K562 (cell line): ENCODE measurements around the gene ESR2. TPM values are rescaled to one million over a fixed set of nuclear protein-coding genes. Genes with fewer than 3 reads are reported as not detected.

Experiments
- ATAC-seq: fragments of 200-7000 bp; cut with Tn5 transposase; 3 replicates; pipeline ENCODE4 v1.9.1; 2020; ENCODE audit warnings: moderate library complexity
- BruUV-seq: library from RNA; stranded (reverse); fragments of 400-500 nt; replicated peaks from 2 replicates; lab custom pipeline; 2021; lab: Mats Ljungman, UMichigan
- CTCF ChIA-PET: fragments of 300-600 bp; formaldehyde crosslinking; extraction: SDS; loops from one replicate; lab custom pipeline; 2021; ENCODE audit warnings: low intra/inter-chr PET ratio; lab: Yijun Ruan, JAX
- POLR2A ChIA-PET: fragments of 300-600, 350-650 bp; sonication (Branson Sonifier 250); formaldehyde crosslinking; extraction: SDS; loops from one replicate; lab custom pipeline; 2021; ENCODE audit warnings: antibody characterized with exemption, inconsistent platforms; lab: Yijun Ruan, JAX
- DNase-seq, 4 experiments: peaks; one replicate each; pipeline versions ENCODE4 v3.0.0 to v3.0.0-alpha.2; 2011 to 2018; ENCODE audit warnings: low spot score in 3 of 4, mixed read lengths in 3 of 4; ENCODE audit errors: extremely low read depth in 1 of 4
- FAIRE-seq: peaks from 2 replicates; lab custom pipeline; 2011; peaks lifted over from hg19 to GRCh38; lab: Jason Lieb, UNC
- H2AFZ ChIP-seq: 2 replicates; pipeline ENCODE4 v1.6.0; 2011; ENCODE audit warnings: low read depth, low read length, control low read depth, inconsistent platforms
- H3K27ac ChIP-seq: fragments of 200-600 bp; 3 replicates; pipeline ENCODE4 v1.8.0; 2011; ENCODE audit warnings: low read depth, mild to moderate bottlenecking, control low read depth, inconsistent platforms, low read length, moderate library complexity, mixed read lengths; ENCODE audit errors: extremely low read depth
- H3K27me3 ChIP-seq, 2 experiments: fragments of 300-600 bp in 1 of 2; 2 replicates in 1 of 2; 3 replicates in 1 of 2; pipeline versions ENCODE4 v1.6.0 to v1.8.0; 2011; ENCODE audit warnings: inconsistent platforms in 2 of 2, low read length in 2 of 2, mild to moderate bottlenecking in 1 of 2, mixed read lengths in 1 of 2, moderate library complexity in 1 of 2; ENCODE audit not compliant: control insufficient read depth in 2 of 2, insufficient read depth in 2 of 2
- H3K36me3 ChIP-seq: fragments of 300-600 bp; 3 replicates; pipeline ENCODE4 v1.8.0; 2011; ENCODE audit warnings: mild to moderate bottlenecking, low read length, inconsistent platforms; ENCODE audit not compliant: control insufficient read depth, insufficient read depth
- H3K4me1 ChIP-seq, 2 experiments: fragments of 200-600 bp in 1 of 2; replicated peaks in 1 of 2; 2 replicates in 1 of 2; 3 replicates in 1 of 2; pipeline versions ENCODE4 v1.5.1 to v1.8.0; 2011; ENCODE audit warnings: inconsistent platforms in 2 of 2, low read length in 2 of 2, mild to moderate bottlenecking in 1 of 2, mixed read lengths in 1 of 2, moderate library complexity in 1 of 2; ENCODE audit not compliant: control insufficient read depth in 2 of 2, insufficient read depth in 2 of 2
- H3K4me2 ChIP-seq: 2 replicates; pipeline ENCODE4 v1.6.1; 2011; ENCODE audit warnings: low read length, control low read depth, inconsistent platforms, mixed read lengths; ENCODE audit not compliant: insufficient read depth
- H3K4me3 ChIP-seq: fragments of 200-600 bp; sonication (generic), shearing (Covaris generic); 2 replicates; pipeline ENCODE4 v1.5.1; 2016; ENCODE audit warnings: control low read depth, inconsistent platforms
- H3K79me2 ChIP-seq: fragments of 200-600 bp; 3 replicates; pipeline ENCODE4 v1.8.0; 2011; ENCODE audit warnings: low read length, inconsistent platforms; ENCODE audit not compliant: control insufficient read depth, insufficient read depth
- H3K9ac ChIP-seq, 2 experiments: 2 replicates each; pipeline versions ENCODE4 v1.6.0 to v1.6.1; 2011; ENCODE audit warnings: low read depth in 2 of 2, low read length in 2 of 2, control low read depth in 1 of 2, inconsistent platforms in 1 of 2, mild to moderate bottlenecking in 1 of 2, mixed read lengths in 1 of 2; ENCODE audit not compliant: insufficient read depth in 1 of 2
- H3K9me1 ChIP-seq: one replicate; pipeline ENCODE4 v1.6.0; 2011; ENCODE audit warnings: inconsistent platforms, mild to moderate bottlenecking, low read length, moderate library complexity; ENCODE audit not compliant: control insufficient read depth, insufficient read depth
- H3K9me3 ChIP-seq: replicated peaks from 2 replicates; pipeline ENCODE4 v1.5.1; 2011; ENCODE audit warnings: low read depth, low read length, inconsistent platforms; ENCODE audit not compliant: control insufficient read depth, insufficient read depth
- H4K20me1 ChIP-seq: replicated peaks from 2 replicates; pipeline ENCODE4 v1.6.1; 2011; ENCODE audit warnings: low read length, inconsistent platforms, mixed read lengths; ENCODE audit not compliant: control insufficient read depth, insufficient read depth
- WGBS: fragments of 100-300 bp; shearing (Covaris generic); methylation state at CpG from one replicate; pipeline ENCODE4 v1.1.6; 2016; ENCODE audit warnings: low coverage, mixed read lengths; ENCODE audit not compliant: insufficient coverage; ENCODE audit errors: missing lambda C conversion rate; 5-methylcytosine and 5-hydroxymethylcytosine counted together
- in situ Hi-C: fragments of 300-500 bp; cut with MboI; formaldehyde crosslinking; loops from 4 replicates; pipeline ENCODE4 v1.15.0; 2018; ENCODE audit warnings: inconsistent platforms, mixed read lengths
- intact Hi-C: fragments of 100-400 bp; cut with micrococcal nuclease; formaldehyde crosslinking; loops from 2 replicates; pipeline ENCODE4 v1.14.2; 2022
- polyA plus RNA-seq, 8 experiments: library from polyadenylated mRNA; depleted of rRNA in 4 of 8; stranded (reverse) in 5 of 8; unstranded in 3 of 8; fragments of >200 nt; fragmentation: Nextera tagmentation in 2 of 8; fragmentation: Illumina TruSeq in 1 of 8; extraction: Ambion mirVana in 2 of 8; extraction: Trizol in 1 of 8; gene quantifications; 2 replicates each; pipeline versions ENCODE4 v1.2.1 to v1.2.3, GENCODE V29; 2011 to 2014; ENCODE audit warnings: inconsistent platforms in 1 of 8, missing spikeins in 1 of 8
- total RNA-seq, 7 experiments: library from RNA; depleted of rRNA in 6 of 7; stranded (reverse); fragments of >200 nt in 6 of 7; fragmentation: Illumina TruSeq in 2 of 7; extraction: Trizol in 2 of 7; gene quantifications; 2 replicates each; pipeline versions ENCODE4 v1.2.1 to v1.2.3, GENCODE V29; 2011 to 2021; ENCODE audit warnings: low replicate concordance in 1 of 7
- TF ChIP-seq, protein P1 (sequence below): fragments of 450-650 bp; IDR thresholded peaks from 2 replicates; pipeline ENCODE4 v1.6.1; 2016; ENCODE audit warnings: borderline replicate concordance
- TF ChIP-seq, protein P2 (sequence below): fragments of 200-400 bp; formaldehyde crosslinking; IDR thresholded peaks from 2 replicates; pipeline ENCODE4 v1.6.1; 2017; ENCODE audit warnings: mild to moderate bottlenecking, low read depth, low read length, moderate library complexity

Gene ESR2
- total and polyA plus RNA-seq, 9 of the 15 experiments (the other 6 are each of a cell fraction or from before 2014, with no cell fraction given): 0.07 to 3.8 (median 2.0) TPM

DNA sequence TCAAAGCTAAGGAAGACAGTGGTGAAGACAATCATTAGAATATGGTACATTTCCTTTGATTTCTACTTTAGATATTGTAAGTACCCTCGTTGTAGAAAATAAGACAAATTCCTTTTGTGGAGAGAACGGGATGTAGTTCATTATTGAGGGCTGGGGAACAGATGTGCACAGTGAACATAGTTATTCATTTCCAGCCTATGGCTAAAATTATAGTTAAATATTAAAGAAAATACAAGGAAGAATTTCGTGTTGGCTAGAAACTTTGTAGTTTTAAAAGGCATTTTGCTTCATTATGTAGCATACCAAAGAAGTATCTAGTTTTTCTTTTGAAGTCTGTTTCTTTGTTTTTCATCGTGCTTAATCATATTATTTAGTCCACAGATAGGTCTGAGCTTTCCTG lies 201.8 kb downstream of the ESR2 start:
- no TSS peak for BruUV-seq
- no peaks in the 10 kb centered on the region for H3K9me3 ChIP-seq
- H2AFZ ChIP-seq: no peak overlapping the region
- H3K4me3 ChIP-seq: no peak overlapping the region
- ATAC-seq (no peak), FAIRE-seq (no peak), DNase-seq (no peak)
- no peaks in the 10 kb centered on the region for H3K79me2 ChIP-seq
- in situ Hi-C loops: no loop called here
- no peak overlapping the region for H3K4me2 ChIP-seq
- H3K4me1 ChIP-seq: no peaks in the 10 kb centered on the region
- H3K27me3 ChIP-seq: no peaks in the 10 kb centered on the region; a peak in 1 of 5 replicates
- 0% methylated on average over 4 of the region's 4 CpGs for WGBS
- no peaks in the 10 kb centered on the region for H3K36me3 ChIP-seq
- no peak overlapping the region for H3K9ac ChIP-seq
- intact Hi-C loops: no loop called here
- TF ChIP-seq, protein P1, sequence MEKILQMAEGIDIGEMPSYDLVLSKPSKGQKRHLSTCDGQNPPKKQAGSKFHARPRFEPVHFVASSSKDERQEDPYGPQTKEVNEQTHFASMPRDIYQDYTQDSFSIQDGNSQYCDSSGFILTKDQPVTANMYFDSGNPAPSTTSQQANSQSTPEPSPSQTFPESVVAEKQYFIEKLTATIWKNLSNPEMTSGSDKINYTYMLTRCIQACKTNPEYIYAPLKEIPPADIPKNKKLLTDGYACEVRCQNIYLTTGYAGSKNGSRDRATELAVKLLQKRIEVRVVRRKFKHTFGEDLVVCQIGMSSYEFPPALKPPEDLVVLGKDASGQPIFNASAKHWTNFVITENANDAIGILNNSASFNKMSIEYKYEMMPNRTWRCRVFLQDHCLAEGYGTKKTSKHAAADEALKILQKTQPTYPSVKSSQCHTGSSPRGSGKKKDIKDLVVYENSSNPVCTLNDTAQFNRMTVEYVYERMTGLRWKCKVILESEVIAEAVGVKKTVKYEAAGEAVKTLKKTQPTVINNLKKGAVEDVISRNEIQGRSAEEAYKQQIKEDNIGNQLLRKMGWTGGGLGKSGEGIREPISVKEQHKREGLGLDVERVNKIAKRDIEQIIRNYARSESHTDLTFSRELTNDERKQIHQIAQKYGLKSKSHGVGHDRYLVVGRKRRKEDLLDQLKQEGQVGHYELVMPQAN: no peak
- TF ChIP-seq, protein P2, sequence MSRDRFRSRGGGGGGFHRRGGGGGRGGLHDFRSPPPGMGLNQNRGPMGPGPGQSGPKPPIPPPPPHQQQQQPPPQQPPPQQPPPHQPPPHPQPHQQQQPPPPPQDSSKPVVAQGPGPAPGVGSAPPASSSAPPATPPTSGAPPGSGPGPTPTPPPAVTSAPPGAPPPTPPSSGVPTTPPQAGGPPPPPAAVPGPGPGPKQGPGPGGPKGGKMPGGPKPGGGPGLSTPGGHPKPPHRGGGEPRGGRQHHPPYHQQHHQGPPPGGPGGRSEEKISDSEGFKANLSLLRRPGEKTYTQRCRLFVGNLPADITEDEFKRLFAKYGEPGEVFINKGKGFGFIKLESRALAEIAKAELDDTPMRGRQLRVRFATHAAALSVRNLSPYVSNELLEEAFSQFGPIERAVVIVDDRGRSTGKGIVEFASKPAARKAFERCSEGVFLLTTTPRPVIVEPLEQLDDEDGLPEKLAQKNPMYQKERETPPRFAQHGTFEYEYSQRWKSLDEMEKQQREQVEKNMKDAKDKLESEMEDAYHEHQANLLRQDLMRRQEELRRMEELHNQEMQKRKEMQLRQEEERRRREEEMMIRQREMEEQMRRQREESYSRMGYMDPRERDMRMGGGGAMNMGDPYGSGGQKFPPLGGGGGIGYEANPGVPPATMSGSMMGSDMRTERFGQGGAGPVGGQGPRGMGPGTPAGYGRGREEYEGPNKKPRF: no peak
- no peak overlapping the region for H3K27ac ChIP-seq
- ChIA-PET POLR2A (no interaction called here), CTCF (no interaction called here)
- H4K20me1 ChIP-seq: no peaks in the 10 kb centered on the region
- no peaks in the 10 kb centered on the region for H3K9me1 ChIP-seq
